Mammary microvascular endothelial cell (primary cell): ENCODE measurements around the gene LIPT2. TPM values are rescaled to one million over a fixed set of nuclear protein-coding genes. Genes with fewer than 3 reads are reported as not detected.

ENCODE experiments used
- total RNA-seq: library from RNA; depleted of rRNA; stranded (reverse); fragments of >200 nt; gene quantifications from 2 replicates; pipeline ENCODE4 v1.2.3, GENCODE V29; 2015

LIPT2 gene
- 1.2 and 2.6 TPM in 2 replicates for total RNA-seq

DNA sequence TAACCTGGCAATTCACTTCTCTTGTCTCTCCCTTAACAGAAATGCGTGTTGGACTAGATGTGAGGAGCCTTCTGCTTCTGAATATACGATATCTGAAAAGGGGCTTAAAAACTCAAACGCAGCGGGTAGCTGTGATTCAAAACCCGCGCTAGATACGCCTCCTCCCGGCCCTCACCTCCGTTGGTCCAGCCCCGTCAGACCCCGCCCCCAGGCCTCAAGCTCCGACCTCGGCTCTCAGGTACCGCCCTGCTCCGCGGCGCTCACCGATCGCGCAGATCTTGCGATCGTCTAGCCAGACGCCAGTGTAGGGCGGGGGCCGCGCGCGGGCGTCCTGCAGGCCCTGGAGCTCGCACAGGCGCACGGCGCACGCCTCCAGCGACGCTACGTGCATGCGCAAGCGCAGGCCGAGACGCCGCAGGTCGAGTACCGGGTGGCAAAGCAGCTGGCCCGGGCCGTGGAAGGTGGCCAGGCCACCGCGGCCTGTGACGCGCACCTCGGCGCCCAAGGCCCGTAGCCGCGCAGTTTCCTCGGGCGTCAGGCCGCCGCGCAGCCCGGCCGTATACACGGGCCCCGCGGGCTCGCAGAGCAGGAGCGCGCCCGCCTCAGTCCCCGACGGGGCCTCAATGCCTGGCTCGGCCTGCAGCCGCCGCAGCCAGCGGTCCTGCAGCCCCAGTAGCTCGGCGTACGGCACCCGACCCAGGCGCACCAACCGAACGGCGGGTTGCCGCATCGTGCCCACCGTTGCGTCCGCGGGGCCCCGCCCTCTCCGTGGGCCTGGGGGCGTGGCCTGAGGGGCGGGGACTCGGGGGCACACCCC, at the start of gene LIPT2:
Gene LIPT2 (minus strand): TSS at position 751 of the 817 bp plus-strand sequence. CDS start 21 bp downstream, at position 730.

DNA sequence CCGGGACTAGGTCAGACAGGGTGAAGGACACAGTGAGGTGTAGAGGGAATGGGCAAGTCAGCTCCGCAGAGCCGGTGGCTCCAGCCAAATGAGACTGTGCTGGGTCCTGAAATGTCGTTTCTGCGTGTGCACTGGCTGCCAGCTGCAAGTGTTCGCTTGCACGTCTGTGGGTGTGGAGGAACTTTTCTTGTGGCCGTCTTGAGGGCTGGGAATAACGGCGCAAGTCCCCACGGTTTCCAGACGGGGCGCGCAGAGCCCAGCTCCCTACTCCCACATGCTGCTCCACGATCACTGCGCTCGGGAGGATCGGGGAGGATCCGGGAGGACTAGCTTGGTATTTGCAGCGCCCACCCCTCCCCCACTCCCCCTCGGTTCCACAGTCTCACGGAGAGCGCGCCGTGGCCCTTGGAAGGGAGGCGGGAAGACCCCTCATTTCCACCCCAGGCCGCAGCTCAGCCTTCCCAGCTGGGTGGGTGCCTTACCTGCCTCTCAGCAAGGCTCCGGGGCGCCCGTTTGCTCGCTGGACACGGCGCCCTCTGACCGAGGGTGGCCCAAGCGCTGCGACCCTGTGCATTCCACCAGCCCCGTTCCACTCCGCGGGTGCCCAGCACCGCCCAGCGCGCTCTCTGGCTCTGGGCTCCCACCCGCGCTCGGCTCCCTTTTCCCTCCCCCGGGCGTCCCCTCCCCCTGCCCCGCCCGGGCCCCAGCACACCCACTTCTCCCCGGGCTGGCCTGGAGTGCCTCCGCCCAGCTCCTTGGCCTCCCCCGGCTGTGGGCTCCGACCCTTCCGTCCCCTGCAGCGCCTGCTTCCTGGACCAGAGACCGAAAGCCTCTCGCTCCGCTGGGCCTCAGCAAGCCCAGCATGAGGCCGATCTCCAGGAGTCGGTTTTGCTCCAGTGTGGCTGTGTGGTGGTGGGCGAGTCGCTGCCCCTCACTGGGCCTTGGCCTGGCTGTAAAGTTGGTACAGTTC, 26.3 kb downstream of the LIPT2 start, which contains the start of gene KCNE3:
Gene KCNE3 (minus strand): TSS at position 634 of the 970 bp plus-strand sequence. CDS start 9,986 bp downstream, outside the sequence.

Other genes starting within 250 kb of the LIPT2 start
- gene P4HA3, start 182.1 kb downstream of the LIPT2 start, total RNA-seq = 5.7 and 7.3 TPM in 2 replicates
- gene PGM2L1, start 95.3 kb downstream of the LIPT2 start, total RNA-seq = 7.3 and 7.5 TPM in 2 replicates
- 0.15 and 0.27 TPM in 2 replicates for gene KCNE3, start 26.2 kb downstream of the LIPT2 start, total RNA-seq
- gene POLD3, start 98.9 kb upstream of the LIPT2 start, total RNA-seq = 11.9 and 12.6 TPM in 2 replicates
- not detected in 2 replicates for gene CHRDL2, start 237.7 kb upstream of the LIPT2 start, total RNA-seq